IPS-18c (cell line): Measurements from ENCODE around the gene BUD31.

ENCODE experiments used
- H3K4me3 ChIP-seq: 2 replicates; pipeline ENCODE4 v1.7.0; 2013; ENCODE audit warnings: low read depth, mild to moderate bottlenecking, low read length, moderate library complexity; ENCODE audit not compliant: insufficient read depth
- H3K9me3 ChIP-seq: one replicate; pipeline ENCODE4 v1.6.1; 2013; ENCODE audit warnings: mild to moderate bottlenecking, low read length, moderate library complexity; ENCODE audit not compliant: control insufficient read depth, insufficient read depth

BUD31 gene

GRCh38 chr7:99447943-99448342 is 39.2 kb downstream of the BUD31 start:
- Histone ChIP-seq H3K4me3 (no peak overlapping the region), H3K9me3 (no peaks in the 10 kb centered on the region)

GRCh38 chr7:99448855-99449254 is 40.1 kb downstream of the BUD31 start:
- Histone ChIP-seq H3K9me3 (no peaks in the 10 kb centered on the region), H3K4me3 (no peak overlapping the region)

GRCh38 chr7:99449326-99449725 is 40.6 kb downstream of the BUD31 start:
- Histone ChIP-seq H3K9me3 (no peaks in the 10 kb centered on the region), H3K4me3 (no peak overlapping the region)

GRCh38 chr7:99451936-99452335 is 43.2 kb downstream of the BUD31 start:
- H3K9me3 ChIP-seq, result no peaks in the 10 kb centered on the region
- H3K4me3 ChIP-seq, result no peak overlapping the region

- Histone ChIP-seq H3K4me3 (no peak overlapping the region), H3K9me3 (no peaks in the 10 kb centered on the region)
Observed at GRCh38 chr7:99452541-99452940, 43.8 kb downstream of the BUD31 start.

- Histone ChIP-seq H3K4me3 (no peak overlapping the region), H3K9me3 (no peaks in the 10 kb centered on the region)
Observed at GRCh38 chr7:99453105-99453504, 44.3 kb downstream of the BUD31 start.

- Histone ChIP-seq H3K4me3 (no peak overlapping the region), H3K9me3 (no peaks in the 10 kb centered on the region)
Observed at GRCh38 chr7:99455874-99456273, 47.1 kb downstream of the BUD31 start.

- H3K9me3 ChIP-seq, result no peaks in the 10 kb centered on the region
Observed at GRCh38 chr7:99456288-99456687, 47.5 kb downstream of the BUD31 start.

GRCh38 chr7:99457050-99457649 is 48.4 kb downstream of the BUD31 start:
- no peak overlapping the region for H3K4me3 ChIP-seq
- no peaks in the 10 kb centered on the region for H3K9me3 ChIP-seq

More at GRCh38 chr7:99456288-99456687, 47.5 kb downstream of the BUD31 start:
- no peak overlapping the region for H3K4me3 ChIP-seq

GRCh38 chr7:99457650-99458493 is 49.1 kb downstream of the BUD31 start:
- H3K9me3 ChIP-seq, result no peaks in the 10 kb centered on the region
- no peak overlapping the region for H3K4me3 ChIP-seq

- no peaks in the 10 kb centered on the region for H3K9me3 ChIP-seq
Observed at GRCh38 chr7:99459087-99459486, 50.3 kb downstream of the BUD31 start.

GRCh38 chr7:99460651-99461050 is 51.9 kb downstream of the BUD31 start:
- H3K9me3 ChIP-seq, result no peaks in the 10 kb centered on the region
- H3K4me3 ChIP-seq, result no peak overlapping the region

More at GRCh38 chr7:99459087-99459486, 50.3 kb downstream of the BUD31 start:
- no peak overlapping the region for H3K4me3 ChIP-seq

- Histone ChIP-seq H3K9me3 (no peaks in the 10 kb centered on the region), H3K4me3 (no peak overlapping the region)
Observed at GRCh38 chr7:99461221-99461620, 52.5 kb downstream of the BUD31 start.

- H3K4me3 ChIP-seq, result peak overlapping the region; percentile 82
Observed at GRCh38 chr7:99465421-99465768, 56.6 kb downstream of the BUD31 start.

GRCh38 chr7:99468336-99468918 is 59.7 kb downstream of the BUD31 start:
- H3K4me3 ChIP-seq, result no peak overlapping the region
- H3K9me3 ChIP-seq, result no peaks in the 10 kb centered on the region

More at GRCh38 chr7:99465421-99465768, 56.6 kb downstream of the BUD31 start:
- H3K9me3 ChIP-seq, result no peaks in the 10 kb centered on the region
